Myocyte (in vitro differentiated cells): ENCODE measurements around the gene LARP7. TPM values are rescaled to one million over a fixed set of nuclear protein-coding genes. Genes with fewer than 3 reads are reported as not detected.

Experiments
- microRNA counts: library from miRNA; unstranded; fragments of <30 nt; microRNA quantifications from one replicate; lab custom pipeline; 2016
- microRNA-seq: library from miRNA; unstranded; fragments of <30 nt; microRNA quantifications from one replicate; pipeline ENCODE4, GENCODE V29; 2016
- total RNA-seq: library from RNA; depleted of rRNA; stranded (reverse); fragments of >200 nt; gene quantifications from 2 replicates; pipeline ENCODE4 v1.2.3, GENCODE V29; 2014

Gene LARP7
- total RNA-seq, 1 donor from 2014 or later = 53.0 TPM

MicroRNAs within 50 kb of the gene (microRNA counts, 767-probe panel; counts per million panel counts)
- microRNA hsa-miR-302a-3p (lab: Ali Mortazavi, UCI) (not detected), microRNA hsa-miR-302b-3p (lab: Ali Mortazavi, UCI) (not detected), microRNA hsa-miR-302c-3p (lab: Ali Mortazavi, UCI) (not detected), microRNA hsa-miR-302d-3p (lab: Ali Mortazavi, UCI) (7,068 counts per million, percentile 15 among the panel's probes with 10 or more counts), microRNA hsa-miR-367-3p (lab: Ali Mortazavi, UCI) (not detected)

Small RNA genes lying within 50 kb of the gene (microRNA-seq; reads per million reads assigned to microRNA genes)
- gene MIR302A = 139 reads per million, percentile 61 among the genes with 10 or more reads in this experiment
- 132 reads per million, percentile 60 among the genes with 10 or more reads in this experiment for gene MIR302B
- 35.4 reads per million, percentile 44 among the genes with 10 or more reads in this experiment for gene MIR302C
- gene MIR302D = 86.9 reads per million, percentile 53 among the genes with 10 or more reads in this experiment
- not detected for gene MIR367

Other genes starting within 250 kb of the LARP7 start
- gene NEUROG2, start 121.0 kb upstream of the LARP7 start, total RNA-seq = 0.40 TPM in 1 of 2 replicates, not detected in the other
- 2.8 and 3.2 TPM in 2 replicates for gene ZGRF1, start 234 bp upstream of the LARP7 start, total RNA-seq